Dendritic cell treated with granulocyte-macrophage colony-stimulating factor and Interleukin-4, amounts not matched to agents 40 ng/mL and 50 ng/mL, for 4 days (primary cell): Measurements from ENCODE around the gene PLXDC1.
A peak's percentile ranks its signal among the peaks of the same experiment; 100 is the strongest.
"Not testable (repeated sequence)": the region's sequence is repeated elsewhere in the genome, so short reads cannot be mapped to it uniquely, and the experiment has no call there.

Source experiments
- H3K27ac Mint-ChIP-seq: one replicate; pipeline ENCODE4 v1.8.0; 2022; ENCODE audit warnings: mild to moderate bottlenecking, mixed read lengths
- H3K27me3 Mint-ChIP-seq: one replicate; pipeline ENCODE4 v1.8.0; 2022; ENCODE audit warnings: mild to moderate bottlenecking, mixed read lengths
- H3K36me3 Mint-ChIP-seq: one replicate; pipeline ENCODE4 v1.8.0; 2022; ENCODE audit warnings: low read depth, mixed read lengths
- H3K4me1 Mint-ChIP-seq: one replicate; pipeline ENCODE4 v1.8.0; 2022; ENCODE audit warnings: low read depth, mixed read lengths
- H3K4me3 Mint-ChIP-seq: one replicate; pipeline ENCODE4 v1.8.0; 2022; ENCODE audit warnings: mild to moderate bottlenecking, moderate library complexity, mixed read lengths
- H3K9me3 Mint-ChIP-seq: one replicate; pipeline ENCODE4 v1.8.0; 2022; ENCODE audit warnings: mixed read lengths
- intact Hi-C: fragments of 100-400 bp; cut with micrococcal nuclease; formaldehyde crosslinking; loops from one replicate; pipeline ENCODE4 v1.15.0; 2022

The PLXDC1 gene

DNA sequence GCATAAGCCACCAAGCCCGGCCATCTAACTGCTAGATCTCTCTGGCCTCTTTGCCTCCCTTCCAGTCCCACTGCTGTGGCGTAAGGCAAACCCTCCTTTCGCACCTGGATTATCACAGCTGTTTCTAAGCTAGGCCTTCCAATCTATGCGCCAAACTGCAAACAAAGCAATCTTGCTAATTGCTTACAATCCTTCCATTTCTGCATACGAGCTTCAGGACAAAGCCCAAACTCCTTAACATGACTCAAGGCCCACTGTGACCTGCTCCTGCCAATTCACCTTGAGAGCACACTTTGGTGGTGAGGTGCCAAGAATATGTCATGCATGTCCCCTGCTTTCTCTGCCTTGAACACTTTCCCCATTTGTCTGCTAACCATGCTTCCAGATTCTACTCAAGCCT lies 20.5 kb upstream of the PLXDC1 start:
- H3K4me3 Mint-ChIP-seq = no peak overlapping the region
- H3K4me1 Mint-ChIP-seq = peaks cover 50% of the 10 kb centered on the region
- intact Hi-C loops = no loop called here
- H3K9me3 Mint-ChIP-seq = no peaks in the 10 kb centered on the region
- peaks cover 16% of the 10 kb centered on the region for H3K27me3 Mint-ChIP-seq
- H3K36me3 Mint-ChIP-seq = peaks cover 8% of the 10 kb centered on the region
- peak overlapping the region; percentile 3 for H3K27ac Mint-ChIP-seq

DNA sequence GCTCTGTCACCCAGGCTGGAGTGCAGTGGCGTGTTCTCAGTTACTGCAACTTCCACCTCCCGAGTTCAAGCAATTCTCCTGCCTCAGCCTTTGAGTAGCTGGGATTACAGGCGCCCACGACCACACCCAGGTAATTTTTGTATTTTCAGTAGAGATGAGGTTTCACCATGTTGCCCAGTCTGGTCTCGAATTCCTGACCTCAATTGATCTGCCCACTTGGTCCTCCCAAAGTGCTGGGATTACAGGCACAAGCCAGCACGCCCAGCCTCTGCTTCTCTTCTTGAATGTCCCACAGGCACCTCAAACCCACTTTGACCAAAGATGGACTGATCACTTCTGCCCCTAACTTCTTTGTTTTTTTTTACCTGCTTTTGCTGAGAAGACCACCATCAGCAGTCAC lies 19.1 kb upstream of the PLXDC1 start:
- no peaks in the 10 kb centered on the region for H3K9me3 Mint-ChIP-seq
- intact Hi-C loops = no loop called here
- no peak overlapping the region for H3K4me3 Mint-ChIP-seq
- H3K36me3 Mint-ChIP-seq = no peaks in the 10 kb centered on the region
- peaks cover 28% of the 10 kb centered on the region for H3K27me3 Mint-ChIP-seq
- peak overlapping the region; percentile 49 for H3K27ac Mint-ChIP-seq
- peaks cover 60% of the 10 kb centered on the region for H3K4me1 Mint-ChIP-seq

- H3K4me3 Mint-ChIP-seq = no peak overlapping the region
- no peaks in the 10 kb centered on the region for H3K36me3 Mint-ChIP-seq
- intact Hi-C loops = no loop called here
- no peaks in the 10 kb centered on the region for H3K9me3 Mint-ChIP-seq
- peaks cover 30% of the 10 kb centered on the region for H3K27me3 Mint-ChIP-seq
- peak overlapping the region; percentile 49 for H3K27ac Mint-ChIP-seq
- H3K4me1 Mint-ChIP-seq = peaks cover 59% of the 10 kb centered on the region
These were observed 18.7 kb upstream of the PLXDC1 start for GRCh38 chr17:39170109-39170508.

DNA sequence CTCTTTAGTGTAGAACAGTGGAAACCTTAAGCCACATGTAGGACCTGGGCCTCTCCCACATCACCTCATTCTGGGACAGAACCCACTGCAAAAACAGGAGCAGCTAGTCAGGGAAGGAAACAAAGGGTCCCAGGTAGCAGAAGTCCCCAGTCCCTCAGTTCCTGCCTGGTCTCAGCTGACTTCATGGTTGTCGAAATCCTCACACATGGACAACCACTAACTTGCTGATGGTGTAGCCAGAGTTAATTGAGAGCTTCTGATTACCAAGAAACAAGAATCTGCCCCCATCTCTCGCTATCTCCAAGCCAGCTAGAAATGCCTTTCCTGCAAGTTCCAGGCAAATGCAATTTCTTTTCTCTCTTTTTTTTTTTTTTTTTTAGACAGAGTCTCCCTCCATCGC lies 18.1 kb upstream of the PLXDC1 start:
- Mint-ChIP-seq H3K4me1 (peaks cover 59% of the 10 kb centered on the region), H3K27ac (no peak overlapping the region), H3K27me3 (peaks cover 32% of the 10 kb centered on the region), H3K36me3 (peaks cover 4% of the 10 kb centered on the region), H3K4me3 (no peak overlapping the region), H3K9me3 (no peaks in the 10 kb centered on the region)
- intact Hi-C loops = loop anchor here (5.0 kb wide), 1 partner anchor 33 kb away; the partner anchor contains the start of gene RPL19

- no peak overlapping the region for H3K27ac Mint-ChIP-seq
- no peaks in the 10 kb centered on the region for H3K9me3 Mint-ChIP-seq
- intact Hi-C loops = loop anchor here (5.0 kb wide), 1 partner anchor 33 kb away; the partner anchor contains the start of gene RPL19
- H3K4me3 Mint-ChIP-seq = no peak overlapping the region
- H3K36me3 Mint-ChIP-seq = peaks cover 6% of the 10 kb centered on the region
- H3K4me1 Mint-ChIP-seq = peaks cover 63% of the 10 kb centered on the region
- peaks cover 31% of the 10 kb centered on the region for H3K27me3 Mint-ChIP-seq
These were observed 17.7 kb upstream of the PLXDC1 start for GRCh38 chr17:39169101-39169500.

DNA sequence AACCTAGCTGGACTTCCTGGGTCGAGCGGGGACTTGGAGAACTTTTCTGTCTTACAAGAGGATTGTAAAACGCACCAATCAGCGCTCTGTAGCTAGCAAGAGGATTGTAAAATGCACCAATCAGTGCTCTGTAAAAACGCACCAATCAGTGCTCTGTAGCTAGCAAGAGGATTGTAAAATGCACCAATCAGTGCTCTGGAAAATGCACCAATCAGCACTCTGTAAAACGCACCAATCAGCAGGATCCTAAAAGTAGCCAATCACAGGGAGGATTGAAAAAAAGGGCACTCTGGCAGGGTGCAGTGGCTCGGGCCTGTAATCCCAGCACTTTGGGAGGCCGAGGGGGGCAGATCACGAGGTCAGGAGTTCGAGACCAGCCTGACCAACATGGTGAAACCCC lies 17.1 kb upstream of the PLXDC1 start:
- H3K9me3 Mint-ChIP-seq, H3K4me3 Mint-ChIP-seq, H3K36me3 Mint-ChIP-seq: not testable (repeated sequence)
- Mint-ChIP-seq H3K27ac (peak overlapping the region; percentile 45), H3K27me3 (peaks cover 30% of the 10 kb centered on the region), H3K4me1 (peaks cover 66% of the 10 kb centered on the region)
- intact Hi-C loops = loop anchor here (5.0 kb wide), 1 partner anchor 34 kb away; the partner anchor contains the start of gene RPL19

- Mint-ChIP-seq H3K4me1 (peaks cover 66% of the 10 kb centered on the region), H3K36me3 (peaks cover 6% of the 10 kb centered on the region), H3K27me3 (peaks cover 27% of the 10 kb centered on the region), H3K4me3 (peak overlapping the region; percentile 9), H3K27ac (peak overlapping the region; percentile 45), H3K9me3 (no peaks in the 10 kb centered on the region)
- intact Hi-C loops = loop anchor here (5.0 kb wide), 1 partner anchor 35 kb away; the partner anchor contains the start of gene RPL19
These were observed 16.0 kb upstream of the PLXDC1 start for GRCh38 chr17:39167476-39167875.

DNA sequence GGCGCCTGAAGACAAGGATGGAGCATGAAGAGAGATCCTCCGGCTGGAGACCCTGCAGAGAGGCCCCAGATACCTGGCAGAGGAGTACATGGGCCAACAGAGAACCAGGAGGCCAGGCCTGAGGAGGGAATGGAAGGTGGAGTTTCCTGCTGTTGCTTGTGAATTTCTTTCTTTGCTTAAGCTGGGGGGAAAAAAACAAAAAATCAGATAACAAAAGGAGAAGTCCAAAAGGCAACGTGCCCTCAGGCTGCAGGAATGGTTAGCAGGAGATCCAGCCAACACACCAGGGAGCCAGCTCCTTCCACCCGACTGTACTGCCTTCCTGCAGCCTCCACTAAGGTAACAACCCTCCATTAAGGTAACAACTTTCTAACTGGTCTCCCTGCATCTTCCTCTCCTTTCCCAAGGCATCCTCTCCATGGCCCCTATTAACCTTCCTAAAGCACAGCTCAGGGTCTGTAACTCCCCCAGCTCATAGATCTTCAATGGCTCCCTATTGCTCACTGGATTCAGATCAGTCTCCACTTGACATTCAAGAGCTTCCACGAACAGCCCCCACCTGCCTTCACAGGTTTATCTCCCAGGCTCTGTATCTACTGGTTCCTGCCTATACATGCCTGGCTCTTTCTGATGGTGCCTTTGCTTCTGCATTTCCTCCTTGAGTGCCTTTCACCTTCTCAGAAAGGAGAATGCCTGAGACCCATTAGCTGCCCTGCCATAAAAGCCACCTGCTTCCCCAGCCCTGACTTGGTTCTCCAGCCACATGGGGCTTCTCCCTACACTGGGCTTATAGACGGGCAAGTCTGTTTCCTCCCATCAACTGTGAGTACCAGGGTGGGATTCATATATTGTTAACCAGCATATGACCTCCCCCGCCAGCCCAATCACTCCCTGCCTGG lies 15.2 kb upstream of the PLXDC1 start:
- H3K36me3 Mint-ChIP-seq = peaks cover 6% of the 10 kb centered on the region
- intact Hi-C loops = loop anchor here (5.0 kb wide), 1 partner anchor 36 kb away; the partner anchor contains the start of gene RPL19
- H3K27me3 Mint-ChIP-seq = peaks cover 27% of the 10 kb centered on the region
- peak overlapping the region; percentile 45 for H3K27ac Mint-ChIP-seq
- H3K9me3 Mint-ChIP-seq = no peaks in the 10 kb centered on the region
- peak overlapping the region; percentile 80 for H3K4me3 Mint-ChIP-seq
- H3K4me1 Mint-ChIP-seq = peaks cover 60% of the 10 kb centered on the region

DNA sequence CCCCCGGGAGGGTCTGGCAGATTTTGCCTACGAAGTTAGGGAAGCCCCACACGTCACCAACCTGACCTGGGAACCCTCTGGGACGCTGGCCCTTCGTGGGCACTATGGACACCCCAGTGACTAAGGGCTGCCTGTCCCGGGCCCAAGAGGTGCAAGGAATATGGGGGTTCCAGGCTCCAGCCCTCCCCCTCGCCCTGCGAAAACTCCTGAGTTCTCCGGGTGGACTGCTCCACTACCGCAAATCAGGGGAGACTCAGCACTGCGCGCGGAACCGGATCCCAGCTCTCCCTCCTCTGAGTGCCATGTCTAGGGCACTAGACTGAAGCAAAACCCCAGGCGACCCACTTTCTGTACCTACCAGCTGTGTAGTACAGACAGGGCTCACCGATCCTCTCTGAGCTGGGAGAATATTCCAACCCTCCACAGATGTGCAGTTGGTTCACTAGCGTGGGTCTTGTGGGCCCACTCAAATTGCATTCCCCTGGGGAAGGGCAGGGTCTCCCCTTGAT lies 14.5 kb upstream of the PLXDC1 start, which contains the start of gene ARL5C:
ARL5C (minus strand) TSS at position 321 of the 509 bp plus-strand sequence. CDS start 401 bp downstream, outside the sequence.
- Mint-ChIP-seq H3K27ac (peak within 1 kb of the TSS; percentile 45), H3K27me3 (peaks cover 27% of the 10 kb centered on the region), H3K9me3 (no peaks in the 10 kb centered on the region), H3K4me3 (peak within 1 kb of the TSS; percentile 80), H3K4me1 (peaks cover 67% of the 10 kb centered on the region), H3K36me3 (peaks cover 6% of the 10 kb centered on the region)
- intact Hi-C loops = loop anchor here (5.0 kb wide), 1 partner anchor 36 kb away; the partner anchor contains the start of gene RPL19

DNA sequence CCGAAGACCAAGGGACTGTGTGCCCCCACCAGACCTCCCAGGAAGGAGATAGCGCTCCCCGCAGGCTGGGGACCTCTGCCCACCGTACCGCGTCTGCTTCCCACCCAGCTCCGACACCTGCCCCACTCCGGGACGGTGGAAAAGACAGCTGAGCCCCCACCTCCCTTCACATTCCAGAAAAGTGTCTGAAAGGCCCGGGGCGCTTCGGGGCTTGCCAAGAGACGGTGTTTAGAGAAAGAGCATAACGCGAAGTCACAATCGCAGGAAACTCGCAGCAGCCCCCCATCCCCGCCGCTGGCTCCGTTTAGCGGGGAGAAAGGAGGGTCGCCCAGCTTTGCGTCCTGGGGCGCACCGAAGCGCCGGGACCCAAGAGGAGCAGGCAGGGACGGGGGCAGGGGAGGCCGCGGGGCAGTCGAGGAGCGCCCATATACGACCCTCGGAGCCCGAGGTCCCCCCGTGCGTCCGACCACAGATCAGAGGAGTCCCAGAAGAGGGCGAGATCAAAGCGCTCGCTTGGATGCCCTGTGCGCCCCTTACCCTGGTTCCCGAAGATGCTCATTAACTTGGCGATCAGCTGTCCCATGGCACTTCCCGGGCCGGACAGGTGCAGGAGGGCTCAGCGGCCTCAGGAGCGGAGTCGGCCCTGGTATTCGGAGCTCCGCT lies 13.9 kb upstream of the PLXDC1 start:
- H3K4me3 Mint-ChIP-seq = peak overlapping the region; percentile 80
- peaks cover 6% of the 10 kb centered on the region for H3K36me3 Mint-ChIP-seq
- H3K4me1 Mint-ChIP-seq = peaks cover 68% of the 10 kb centered on the region
- peak overlapping the region; percentile 45 for H3K27ac Mint-ChIP-seq
- H3K27me3 Mint-ChIP-seq = peaks cover 27% of the 10 kb centered on the region
- intact Hi-C loops = loop anchor here (5.0 kb wide), 1 partner anchor 37 kb away; the partner anchor contains the start of gene RPL19
- no peaks in the 10 kb centered on the region for H3K9me3 Mint-ChIP-seq

DNA sequence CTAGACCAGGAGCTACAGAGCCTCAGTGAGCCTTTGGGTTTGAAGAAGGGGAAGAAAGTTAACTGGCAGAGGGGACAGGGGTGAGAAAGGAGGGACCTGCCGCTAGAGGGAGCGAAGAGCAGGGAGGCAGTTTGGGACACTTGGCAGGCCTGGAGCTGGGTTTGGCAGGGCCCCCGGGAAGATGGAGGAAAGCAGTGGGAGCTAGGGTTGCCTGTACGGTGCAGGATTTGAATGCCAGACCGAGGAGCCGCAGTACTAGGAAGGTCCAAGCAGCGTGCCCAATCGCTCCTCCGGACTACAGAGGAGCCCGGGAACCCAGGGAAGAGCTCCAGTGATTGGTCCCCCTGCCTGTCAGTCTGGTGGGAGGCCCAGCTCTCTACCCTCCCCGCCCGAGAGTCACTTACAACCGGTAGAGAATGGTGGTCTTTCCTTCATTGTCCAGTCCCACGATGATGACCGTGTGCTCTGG lies 13.3 kb upstream of the PLXDC1 start:
- intact Hi-C loops = loop anchor here (5.0 kb wide), 2 partner anchors 38 to 78 kb away; partner anchors contain the start of gene RPL19
- peaks cover 6% of the 10 kb centered on the region for H3K36me3 Mint-ChIP-seq
- H3K27me3 Mint-ChIP-seq = peaks cover 24% of the 10 kb centered on the region
- H3K4me3 Mint-ChIP-seq = peak overlapping the region; percentile 80
- peak overlapping the region; percentile 45 for H3K27ac Mint-ChIP-seq
- H3K4me1 Mint-ChIP-seq = peaks cover 64% of the 10 kb centered on the region
- H3K9me3 Mint-ChIP-seq = no peaks in the 10 kb centered on the region

DNA sequence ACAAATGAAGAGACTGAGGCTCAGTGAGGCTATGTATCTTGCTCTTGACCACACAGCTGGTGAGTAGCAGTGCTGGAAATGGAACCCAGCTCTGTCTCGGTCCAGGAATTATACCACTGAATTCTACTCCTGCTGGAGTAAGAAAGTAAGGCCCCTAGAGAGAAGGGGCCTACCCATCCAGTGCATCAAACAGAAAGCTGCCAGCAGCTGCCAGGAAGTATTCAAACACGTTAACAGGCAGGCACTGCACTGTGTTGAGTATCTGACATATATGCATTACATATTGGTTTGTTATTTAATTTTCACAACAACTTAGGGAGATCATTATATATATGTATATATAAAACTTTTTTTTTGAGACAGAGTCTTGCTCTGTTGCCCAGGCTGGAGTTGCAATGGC lies 10.5 kb upstream of the PLXDC1 start:
- Mint-ChIP-seq H3K27me3 (peaks cover 17% of the 10 kb centered on the region), H3K4me1 (peaks cover 46% of the 10 kb centered on the region), H3K4me3 (no peak overlapping the region), H3K27ac (no peak overlapping the region), H3K36me3 (peaks cover 6% of the 10 kb centered on the region), H3K9me3 (no peaks in the 10 kb centered on the region)
- intact Hi-C loops = loop anchor here (5.0 kb wide), 1 partner anchor 80 kb away; no protein-coding TSS in a partner anchor

DNA sequence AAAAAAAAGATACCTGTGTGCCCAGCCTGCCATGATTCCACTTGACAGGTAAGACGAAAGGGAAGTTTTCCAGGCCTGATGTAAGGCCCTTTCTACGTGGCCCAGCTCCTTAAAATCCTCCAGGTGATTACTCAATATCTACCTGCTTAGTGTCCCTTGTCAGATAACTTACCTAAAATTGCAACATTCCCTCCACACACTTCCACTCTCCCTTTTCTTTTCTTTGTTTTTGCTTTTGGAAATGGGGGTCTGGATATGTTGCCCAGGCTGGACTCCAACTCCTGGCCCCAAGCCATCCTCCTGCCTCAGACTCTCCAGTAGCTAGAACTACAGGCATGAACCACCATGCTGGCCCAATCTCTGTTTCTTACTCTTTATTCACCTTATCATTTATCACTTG lies 7.2 kb upstream of the PLXDC1 start:
- Mint-ChIP-seq H3K36me3 (peaks cover 8% of the 10 kb centered on the region), H3K9me3 (no peaks in the 10 kb centered on the region), H3K4me1 (peaks cover 22% of the 10 kb centered on the region), H3K27ac (no peak overlapping the region), H3K27me3 (no peaks in the 10 kb centered on the region), H3K4me3 (no peak overlapping the region)
- intact Hi-C loops = no loop called here
